Inferior parietal cortex (tissue), 1 donor: ENCODE measurements around the gene IGF2BP2.
"Not testable (repeated sequence)": the region's sequence is repeated elsewhere in the genome, so short reads cannot be mapped to it uniquely, and the experiment has no call there.

Experiments
- DNase-seq: peaks from one replicate; pipeline ENCODE4 v3.0.0-alpha.2; 2016; ENCODE audit errors: extremely low spot score

The IGF2BP2 gene

DNA sequence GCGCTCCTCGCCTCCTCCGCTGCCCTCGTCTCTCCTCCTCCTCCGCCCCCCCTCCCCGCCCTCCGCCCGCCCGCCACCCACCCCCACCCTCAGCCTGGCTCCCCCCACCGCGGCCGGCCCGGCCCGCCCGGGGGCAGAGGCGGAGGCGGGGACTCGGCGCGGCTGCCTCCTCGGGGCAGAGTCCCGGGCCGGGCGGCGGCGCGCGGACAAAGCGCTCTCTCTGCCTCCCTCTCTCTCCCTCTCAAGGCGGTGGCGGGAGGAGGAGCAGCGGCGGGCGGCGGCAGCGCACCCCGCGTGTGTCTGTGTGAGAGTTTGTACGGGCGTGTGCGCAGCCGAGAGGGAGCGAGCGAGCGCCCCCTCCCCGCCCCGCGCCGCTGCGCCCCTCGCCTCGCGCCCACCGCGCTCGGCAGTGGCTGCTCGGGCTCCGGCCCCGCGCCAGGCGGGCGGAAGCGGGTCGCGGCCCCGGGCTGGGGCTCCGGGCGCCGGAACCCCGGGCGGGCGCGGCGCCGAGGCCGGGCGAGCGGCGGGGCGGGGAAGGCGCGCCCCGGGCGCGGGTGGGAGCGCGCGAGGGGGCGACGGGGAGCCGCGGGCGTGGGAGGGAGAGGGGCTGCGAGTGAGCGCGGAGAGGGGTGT lies at the start of gene IGF2BP2:
TSS of gene IGF2BP2 (minus strand) at position 37 of the 633 bp plus-strand sequence. CDS start 82 bp downstream, outside the sequence.
- no peak for DNase-seq

DNA sequence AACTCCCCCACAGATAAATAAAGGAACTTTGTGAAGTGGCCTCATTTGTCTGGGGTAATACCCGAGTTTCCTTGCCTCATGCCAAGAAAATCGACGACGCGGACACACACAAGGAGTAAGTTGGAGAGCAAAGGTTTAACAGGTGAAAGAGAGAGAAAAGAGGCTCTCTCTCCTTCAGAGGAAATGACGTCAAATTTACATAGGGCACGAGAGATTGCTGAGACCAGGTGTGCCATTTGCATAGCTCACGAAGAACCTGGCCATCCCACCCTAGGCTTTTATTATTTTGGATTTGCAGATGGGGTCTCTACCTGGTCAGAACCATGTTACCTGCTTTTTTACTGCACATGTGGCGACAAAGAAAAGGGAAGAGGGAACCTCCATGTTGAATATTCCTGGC lies 49.3 kb upstream of the IGF2BP2 start:
- no peak for DNase-seq

DNA sequence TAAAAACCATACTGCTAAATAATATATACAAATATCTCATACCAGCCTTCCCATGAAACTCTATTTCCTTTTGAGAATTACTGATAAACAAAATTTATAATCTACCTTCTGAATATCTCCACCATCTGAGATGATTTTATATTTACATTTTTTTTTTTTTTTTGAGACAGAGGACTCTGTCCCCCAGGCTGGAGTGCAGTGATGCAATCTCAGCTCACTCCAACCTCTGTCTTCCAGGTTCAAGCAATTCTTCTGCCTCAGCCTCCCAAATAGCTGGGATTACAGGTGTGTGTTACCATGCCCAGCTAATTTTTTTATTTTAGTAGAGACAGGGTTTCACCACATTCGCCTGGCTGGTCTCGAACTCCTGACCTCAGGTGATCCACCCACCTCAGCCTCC lies 42.8 kb upstream of the IGF2BP2 start:
- no peak for DNase-seq

DNA sequence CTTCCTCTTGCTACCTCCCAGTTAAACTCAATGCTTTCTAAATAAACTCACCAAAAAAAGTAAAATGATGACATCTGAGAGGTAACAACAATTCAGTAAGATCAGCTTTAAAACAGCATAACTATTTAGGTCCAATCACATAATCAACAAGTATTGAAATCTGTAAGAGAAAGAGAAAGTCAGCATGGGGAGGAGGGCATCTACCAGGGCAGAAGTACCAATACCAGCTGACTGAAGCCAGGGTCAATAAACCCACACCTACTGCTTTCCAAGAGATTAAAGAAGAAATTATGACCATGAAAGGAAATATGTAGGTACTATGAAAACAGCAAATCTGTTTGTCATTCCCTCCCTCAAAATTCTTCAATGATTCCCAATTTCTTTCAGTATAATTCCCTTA lies 42.2 kb upstream of the IGF2BP2 start:
- no peak for DNase-seq

- no peak for DNase-seq
Observed at GRCh38 chr3:185866555-185866954, 41.7 kb upstream of the IGF2BP2 start.

GRCh38 chr3:185865247-185865646 lies 40.4 kb upstream of the IGF2BP2 start:
- DNase-seq, result no peak

- no peak for DNase-seq
Observed at GRCh38 chr3:185864767-185865166, 39.9 kb upstream of the IGF2BP2 start.

- DNase-seq, result no peak
Observed at GRCh38 chr3:185862920-185863319, 38.1 kb upstream of the IGF2BP2 start.

GRCh38 chr3:185859294-185859972 lies 34.6 kb upstream of the IGF2BP2 start:
- DNase-seq, result no peak

DNA sequence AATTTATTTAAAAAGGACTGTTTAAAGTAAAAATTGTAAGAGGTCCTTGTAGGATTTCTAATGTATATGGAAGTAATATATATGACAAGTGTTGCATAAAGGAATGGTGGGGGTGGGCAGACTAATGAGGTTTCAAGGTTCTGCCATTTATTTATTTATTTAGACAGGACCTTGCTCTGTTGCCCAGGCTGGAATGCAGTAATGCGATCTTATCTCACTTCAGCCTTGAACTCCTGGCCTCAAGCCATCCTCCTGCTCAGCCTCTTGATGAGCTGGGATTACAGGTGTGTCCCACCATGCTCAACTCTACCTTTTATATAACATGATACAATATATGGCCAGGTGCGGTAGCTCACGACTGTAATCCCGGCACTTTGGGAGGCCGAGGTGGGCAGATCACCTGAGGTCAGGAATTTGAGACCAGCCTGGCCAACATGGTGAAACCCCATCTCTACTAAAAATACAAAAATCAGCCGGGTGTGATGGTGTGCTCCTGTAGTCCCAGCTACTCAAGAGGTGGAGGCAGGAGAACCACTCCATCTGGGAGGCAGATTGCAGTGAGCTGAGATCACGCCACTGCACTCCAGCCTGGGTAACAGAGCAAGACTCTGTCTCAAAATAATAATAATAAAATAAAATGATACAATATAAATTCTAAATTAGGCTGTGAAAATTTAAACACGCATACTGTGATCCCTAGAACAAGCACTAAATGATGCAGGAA lies 33.8 kb upstream of the IGF2BP2 start:
- no peak for DNase-seq

- no peak for DNase-seq
Observed at GRCh38 chr3:185857208-185857607, 32.4 kb upstream of the IGF2BP2 start.

DNA sequence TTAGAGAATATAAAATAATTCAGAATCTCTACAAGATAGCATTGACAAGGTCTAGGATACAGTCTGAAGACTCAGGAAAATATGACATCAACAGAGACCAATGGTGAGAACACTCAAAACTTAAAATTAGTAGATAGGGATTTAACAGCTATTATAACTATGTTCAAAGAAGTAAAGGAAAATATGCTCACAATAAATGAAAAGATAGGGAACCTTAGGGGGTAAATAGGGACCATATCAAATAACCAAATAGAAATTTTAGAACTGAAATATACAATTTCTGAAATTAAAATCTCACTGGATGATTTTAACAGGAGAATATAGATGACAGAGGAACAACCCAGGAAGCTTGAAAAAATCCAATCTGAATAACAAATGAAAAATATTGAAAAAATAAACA lies 31.8 kb upstream of the IGF2BP2 start:
- no peak for DNase-seq

DNA sequence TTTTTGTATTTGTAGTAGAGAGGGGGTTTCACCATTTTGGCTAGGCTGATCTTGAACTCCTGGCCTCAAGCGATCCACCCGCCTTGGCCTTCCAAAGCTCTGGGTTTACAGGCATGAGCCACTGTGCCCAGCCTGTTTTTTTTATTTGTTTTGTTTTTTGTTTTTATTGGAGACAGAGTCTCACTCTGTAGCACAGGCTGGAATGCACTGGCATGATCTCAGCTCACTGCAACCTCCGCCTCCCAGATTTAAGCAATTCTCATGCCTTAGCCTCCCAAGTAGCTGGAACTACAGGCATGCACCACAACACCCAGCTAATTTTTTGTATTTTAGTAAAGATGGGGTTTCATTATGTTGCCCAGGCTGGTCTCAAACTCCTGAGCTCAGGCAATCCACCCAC lies 28.9 kb upstream of the IGF2BP2 start:
- DNase-seq, result not testable (repeated sequence)

- no peak for DNase-seq
Observed at GRCh38 chr3:185852635-185853034, 27.8 kb upstream of the IGF2BP2 start.

DNA sequence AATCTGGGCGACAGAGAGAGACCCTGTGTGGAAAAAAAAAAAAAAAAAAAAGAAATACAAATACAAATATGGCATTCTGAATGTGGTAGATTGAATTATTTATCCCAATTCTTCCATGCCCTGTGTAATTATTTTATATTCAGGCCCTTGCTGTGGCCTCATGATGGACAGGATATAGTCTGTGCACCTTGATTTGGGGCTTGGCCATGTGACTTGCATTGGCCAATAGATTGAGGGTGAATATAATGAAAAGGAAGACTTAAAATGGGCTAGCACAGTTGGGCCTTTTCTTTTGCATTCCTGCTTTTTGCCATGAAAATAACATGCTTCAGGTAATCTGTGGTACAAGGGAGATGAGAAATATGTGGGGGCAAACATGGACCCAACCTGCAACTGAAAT lies 27.1 kb upstream of the IGF2BP2 start:
- no peak for DNase-seq

- DNase-seq, result no peak
Observed at GRCh38 chr3:185851046-185851445, 26.2 kb upstream of the IGF2BP2 start.

- DNase-seq, result no peak
Observed at GRCh38 chr3:185847506-185847905, 22.7 kb upstream of the IGF2BP2 start.

DNA sequence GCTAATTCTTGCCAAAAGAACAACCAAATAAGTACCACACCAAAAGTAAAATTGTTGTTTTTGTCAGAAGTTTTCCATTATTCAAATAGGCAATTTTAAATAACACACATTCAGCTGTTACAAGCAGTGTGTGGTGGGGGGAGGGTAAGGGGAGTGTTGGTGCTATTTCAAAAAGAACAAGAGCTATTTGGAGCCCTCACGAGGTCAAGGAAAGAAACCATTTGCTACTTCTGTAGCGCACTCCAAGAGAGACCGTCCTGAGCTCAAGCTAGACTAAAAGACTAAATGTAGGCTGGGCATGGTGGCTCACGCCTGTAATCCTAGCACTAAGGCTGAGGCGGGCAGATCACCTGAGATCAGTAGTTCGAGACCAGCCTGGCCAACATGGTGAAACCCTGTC lies 21.2 kb upstream of the IGF2BP2 start:
- DNase-seq, result no peak

DNA sequence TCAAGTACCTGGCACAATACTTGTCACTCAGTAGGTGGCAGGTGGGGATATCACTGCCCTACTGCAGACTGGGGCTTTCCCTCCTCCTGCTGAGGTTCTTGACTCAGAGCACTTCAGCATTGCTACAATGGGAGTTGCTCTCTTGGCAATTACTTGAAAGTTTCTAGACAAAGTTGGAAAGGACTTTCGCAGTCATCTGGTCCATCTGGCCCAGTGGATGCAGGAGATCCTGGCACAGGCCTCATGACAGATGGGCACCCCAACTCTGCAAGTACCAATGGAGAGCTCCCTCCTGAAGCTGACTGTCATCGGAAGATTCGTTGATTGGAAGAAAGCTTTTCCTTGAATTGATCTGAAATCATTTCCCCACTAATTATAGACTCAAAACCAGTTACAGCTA lies 19.2 kb upstream of the IGF2BP2 start:
- DNase-seq, result no peak

DNA sequence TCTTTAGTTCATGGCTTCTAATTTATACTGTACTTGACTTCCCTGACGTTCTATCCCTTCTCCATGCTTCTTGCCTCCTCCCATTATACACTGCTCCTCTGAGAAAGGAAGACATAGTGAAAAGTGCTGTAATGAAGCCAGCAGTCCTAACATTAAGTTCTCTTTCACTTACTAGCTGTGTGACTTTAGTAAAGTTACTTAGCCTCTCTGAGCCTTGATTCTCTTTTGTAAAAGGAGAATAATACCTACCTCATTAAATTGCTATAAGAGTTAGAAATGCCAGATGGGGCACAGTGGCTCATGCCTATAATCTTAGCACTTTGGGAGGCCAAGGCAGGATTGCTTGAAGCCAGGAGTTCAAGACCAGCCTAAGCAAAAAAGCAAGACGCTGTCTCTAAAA lies 18.8 kb upstream of the IGF2BP2 start:
- no peak for DNase-seq

- no peak for DNase-seq
Observed at GRCh38 chr3:185843126-185843525, 18.3 kb upstream of the IGF2BP2 start.

DNA sequence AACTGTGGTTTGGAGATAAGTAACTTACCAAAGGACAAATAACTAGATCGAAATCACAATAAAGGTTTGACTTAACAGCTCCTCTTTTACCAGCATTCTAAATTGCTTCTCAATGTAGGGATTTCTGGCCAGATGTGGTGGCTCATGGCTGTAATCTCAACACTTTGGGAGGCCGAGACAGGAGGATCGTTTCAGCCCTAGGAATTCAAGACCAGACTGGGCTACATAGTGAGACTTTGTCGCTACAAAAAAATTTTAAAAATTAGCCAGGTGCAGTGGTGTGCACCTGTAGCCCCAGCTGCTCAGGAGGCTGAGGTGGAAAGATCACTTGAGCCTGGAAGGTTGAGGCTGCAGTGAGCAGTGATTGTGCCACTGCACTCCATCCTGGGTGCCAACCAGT lies 17.4 kb upstream of the IGF2BP2 start:
- DNase-seq, result no peak

DNA sequence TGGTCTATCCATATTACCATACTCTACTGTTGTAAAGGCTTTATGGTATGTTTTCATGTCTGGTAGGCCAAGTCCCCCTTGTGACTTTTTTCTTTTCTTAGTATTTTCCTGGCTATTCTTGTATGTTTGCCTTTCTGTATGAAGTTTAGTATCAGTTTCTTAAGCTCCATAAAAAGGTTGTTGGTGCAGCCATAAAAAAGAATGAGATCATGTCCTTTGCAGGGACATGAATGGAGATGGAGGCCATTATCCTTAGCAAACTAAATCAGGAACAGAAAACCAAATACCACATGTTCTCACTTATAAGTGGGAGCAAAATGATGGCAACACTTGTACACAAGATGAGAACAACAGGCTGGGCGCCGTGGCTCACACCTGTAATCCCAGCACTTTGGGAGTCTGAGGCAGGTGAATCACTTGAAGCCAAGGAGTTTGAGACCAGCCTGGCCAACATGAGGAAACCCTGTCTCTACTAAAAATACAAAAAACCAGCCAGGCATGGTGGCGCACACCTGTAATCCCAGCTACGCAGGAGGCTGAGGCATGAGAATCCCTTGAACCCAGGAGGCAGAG lies 13.7 kb upstream of the IGF2BP2 start:
- DNase-seq, result not testable (repeated sequence)
